Lower leg skin (tissue), 3 donors: ENCODE data around the gene CDCA5.

Experiments
- POLR2A ChIP-seq, 2 donors: fragments of 450-650 bp; IDR thresholded peaks; one replicate each; pipeline ENCODE4 v1.6.1; 2016 to 2017; ENCODE audit warnings: antibody characterized with exemption in 2 of 2, mild to moderate bottlenecking in 1 of 2, moderate library complexity in 1 of 2
- TF ChIP-seq, protein P1 (sequence below), 3 donors: fragments of 450-650 bp; IDR thresholded peaks; one replicate each; pipeline ENCODE4 v1.5.1; 2016; ENCODE audit warnings: antibody characterized with exemption in 3 of 3, mild to moderate bottlenecking in 3 of 3, moderate library complexity in 2 of 3

DNA sequence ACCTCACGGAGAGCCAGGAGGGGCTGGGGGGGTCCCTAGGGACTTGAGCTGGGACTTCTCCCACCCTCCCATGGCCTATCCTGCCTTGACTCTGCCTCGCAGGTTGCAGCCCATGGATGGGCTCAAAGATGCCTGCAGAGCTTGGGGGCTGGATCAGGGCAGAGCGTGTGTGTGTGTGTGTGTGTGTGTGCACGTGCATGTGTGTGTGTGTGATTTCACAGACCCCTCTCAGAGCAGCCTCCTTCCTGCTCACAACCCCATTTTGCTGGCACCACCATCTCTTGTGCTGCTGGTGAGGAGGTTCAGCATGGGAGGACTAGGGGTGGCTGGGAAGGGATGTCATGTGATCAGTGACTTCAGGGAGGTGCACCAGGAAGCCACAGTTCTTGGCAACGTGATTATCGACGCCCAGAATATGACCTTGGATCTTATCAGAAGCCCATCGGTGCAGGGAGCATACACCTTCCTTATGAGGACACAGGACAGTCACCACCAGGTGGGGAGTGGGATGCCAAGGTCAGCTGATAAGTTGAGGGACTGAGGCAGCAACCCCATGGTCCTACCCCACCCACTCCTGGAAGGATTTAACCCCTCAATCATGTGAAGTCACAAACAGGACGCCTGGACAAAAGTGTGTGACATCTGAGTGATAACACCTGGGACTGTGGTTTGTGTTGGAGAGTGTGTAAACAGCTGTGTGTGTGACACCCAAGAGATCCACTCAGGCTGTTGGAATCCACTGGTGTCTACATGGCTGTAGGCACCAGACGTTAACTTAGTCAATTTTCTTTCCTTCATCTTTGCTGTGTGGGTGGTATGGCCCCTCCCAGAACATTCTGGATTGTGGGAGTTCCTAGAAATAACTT is 23.6 kb downstream of the CDCA5 start:
- TF ChIP-seq POLR2A (IDR thresholded peaks at IDR 0.05): no peak
- TF ChIP-seq, protein P1, sequence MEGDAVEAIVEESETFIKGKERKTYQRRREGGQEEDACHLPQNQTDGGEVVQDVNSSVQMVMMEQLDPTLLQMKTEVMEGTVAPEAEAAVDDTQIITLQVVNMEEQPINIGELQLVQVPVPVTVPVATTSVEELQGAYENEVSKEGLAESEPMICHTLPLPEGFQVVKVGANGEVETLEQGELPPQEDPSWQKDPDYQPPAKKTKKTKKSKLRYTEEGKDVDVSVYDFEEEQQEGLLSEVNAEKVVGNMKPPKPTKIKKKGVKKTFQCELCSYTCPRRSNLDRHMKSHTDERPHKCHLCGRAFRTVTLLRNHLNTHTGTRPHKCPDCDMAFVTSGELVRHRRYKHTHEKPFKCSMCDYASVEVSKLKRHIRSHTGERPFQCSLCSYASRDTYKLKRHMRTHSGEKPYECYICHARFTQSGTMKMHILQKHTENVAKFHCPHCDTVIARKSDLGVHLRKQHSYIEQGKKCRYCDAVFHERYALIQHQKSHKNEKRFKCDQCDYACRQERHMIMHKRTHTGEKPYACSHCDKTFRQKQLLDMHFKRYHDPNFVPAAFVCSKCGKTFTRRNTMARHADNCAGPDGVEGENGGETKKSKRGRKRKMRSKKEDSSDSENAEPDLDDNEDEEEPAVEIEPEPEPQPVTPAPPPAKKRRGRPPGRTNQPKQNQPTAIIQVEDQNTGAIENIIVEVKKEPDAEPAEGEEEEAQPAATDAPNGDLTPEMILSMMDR (IDR thresholded peaks at IDR 0.05): no peak
